GM13976 (cell line): Measurements from ENCODE around the gene ATG10.
"Not testable (repeated sequence)": the region's sequence is repeated elsewhere in the genome, so short reads cannot be mapped to it uniquely, and the experiment has no call there.

ENCODE experiments used
- DNase-seq: peaks from one replicate; pipeline ENCODE4 v3.0.0; 2012; ENCODE audit warnings: low spot score
- CTCF ChIP-seq: IDR thresholded peaks from 2 replicates; pipeline ENCODE4 v1.5.1; 2012; ENCODE audit warnings: borderline replicate concordance, mild to moderate bottlenecking; ENCODE audit not compliant: insufficient read depth; ENCODE audit errors: extremely low read depth, missing control alignments, control extremely low read depth
- in situ Hi-C: fragments of 300-500 bp; cut with MboI; formaldehyde crosslinking; loops from one replicate; pipeline ENCODE4 v1.12.0; 2022; ENCODE audit warnings: low sequenced_read_pairs, mixed read lengths, inconsistent platforms; ENCODE audit not compliant: unreplicated experiment

Gene ATG10

DNA sequence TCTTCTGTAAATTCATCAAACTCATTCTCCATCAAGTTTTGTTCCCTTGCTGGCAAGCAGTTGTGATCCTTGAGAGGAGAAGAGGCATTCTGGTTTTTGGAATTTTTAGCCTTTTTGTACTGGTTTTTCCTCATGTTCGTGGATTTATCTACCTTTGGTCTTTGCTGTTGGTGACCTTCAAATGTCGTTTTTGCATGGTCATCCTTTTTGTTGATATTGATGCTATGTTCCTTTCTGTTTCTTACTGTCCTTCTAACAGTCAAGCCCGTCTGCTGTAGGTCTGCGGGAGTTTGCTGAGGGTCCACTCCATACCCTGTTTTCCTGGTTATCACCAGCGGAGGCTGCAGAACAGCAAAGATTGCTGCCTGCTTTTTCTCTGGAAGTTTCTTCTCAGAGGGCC, 165.4 kb downstream of the ATG10 start:
- DNase-seq: no peak
- no peak for TF ChIP-seq CTCF
- in situ Hi-C loops: no loop called here

DNA sequence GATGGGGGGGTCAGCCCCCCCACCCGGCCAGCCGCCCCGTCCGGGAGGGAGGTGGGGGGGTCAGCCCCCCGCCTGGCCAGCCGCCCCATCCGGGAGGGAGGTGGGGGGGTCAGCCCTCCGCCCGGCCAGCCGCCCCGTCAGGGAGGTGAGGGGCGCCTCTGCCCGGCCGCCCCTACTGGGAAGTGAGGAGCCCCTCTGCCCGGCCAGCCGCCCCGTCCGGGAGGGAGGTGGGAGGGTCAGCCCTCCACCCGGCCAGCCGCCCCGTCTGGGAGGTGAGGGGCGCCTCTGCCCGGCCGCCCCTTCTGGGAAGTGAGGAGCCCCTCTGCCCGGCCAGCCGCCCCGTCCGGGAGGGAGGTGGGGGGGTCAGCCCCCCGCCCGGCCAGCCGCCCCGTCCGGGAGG, 168.0 kb downstream of the ATG10 start:
- in situ Hi-C loops, DNase-seq: not testable (repeated sequence)

- no peak for DNase-seq
- in situ Hi-C loops: no loop called here
- TF ChIP-seq CTCF: no peak
These were observed 170.5 kb downstream of the ATG10 start for GRCh38 chr5:82142217-82142841.

- no peak for DNase-seq
- TF ChIP-seq CTCF: no peak
- in situ Hi-C loops: no loop called here
These were observed 171.2 kb downstream of the ATG10 start for GRCh38 chr5:82142928-82143577.

- in situ Hi-C loops: no loop called here
- no peak for TF ChIP-seq CTCF
- DNase-seq: no peak
These were observed 176.2 kb downstream of the ATG10 start for GRCh38 chr5:82147860-82148573.

DNA sequence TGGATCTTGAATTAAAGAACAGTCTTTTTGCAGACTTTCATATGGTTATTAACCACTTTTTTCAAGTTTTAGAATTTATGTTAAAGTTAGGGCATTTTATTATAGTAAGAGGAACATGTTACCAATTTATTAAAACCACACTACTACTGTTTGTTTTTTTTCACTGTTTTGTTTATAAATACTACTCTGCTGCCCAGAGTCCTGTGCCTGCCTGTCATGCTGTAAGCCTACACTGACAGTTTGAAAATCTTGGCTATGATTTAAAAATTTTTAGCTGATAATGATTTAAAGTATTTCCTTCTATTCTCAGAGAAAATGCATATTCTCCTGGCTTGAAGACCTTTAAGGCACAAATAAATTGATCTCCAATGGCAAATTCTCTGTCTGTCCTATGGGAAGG, 177.6 kb downstream of the ATG10 start:
- in situ Hi-C loops: no loop called here
- no peak for TF ChIP-seq CTCF

GRCh38 chr5:82150559-82150958, 178.7 kb downstream of the ATG10 start:
- DNase-seq: no peak
- TF ChIP-seq CTCF: no peak
- in situ Hi-C loops: loop anchor here (25.0 kb wide), 1 partner anchor 638 kb away; no protein-coding TSS in a partner anchor

More for the DNA sequence above, 177.6 kb downstream of the ATG10 start:
- no peak for DNase-seq
